WTC11 (cell line): ENCODE results near the gene BORCS8. TPM values are rescaled to one million over a fixed set of nuclear protein-coding genes. Genes with fewer than 3 reads are reported as not detected.

Experiments
- ATAC-seq: fragments of 200-7000 bp; cut with Tn5 transposase; 2 replicates; pipeline ENCODE4 v1.10.0; 2021; ENCODE audit warnings: mild to moderate bottlenecking, moderate library complexity
- CTCF ChIA-PET: fragments of 300-600 bp; sonication (Branson Sonifier 250); formaldehyde crosslinking; loops from one replicate; lab custom pipeline; 2021; ENCODE audit warnings: antibody characterized with exemption; lab: Charles Lee
- POLR2A ChIA-PET: fragments of 350-600 bp; sonication (Branson Sonifier 250); formaldehyde crosslinking; loops from one replicate; lab custom pipeline; 2021; ENCODE audit warnings: antibody characterized with exemption; lab: Charles Lee
- DNase-seq: peaks from one replicate; pipeline ENCODE4 v3.0.0; 2021; ENCODE audit warnings: low spot score
- H3K27ac Mint-ChIP-seq: 2 replicates; pipeline ENCODE4 v1.8.0; 2021; ENCODE audit warnings: mixed read lengths
- H3K27me3 Mint-ChIP-seq: 2 replicates; pipeline ENCODE4 v1.8.0; 2021; ENCODE audit warnings: low read depth, mild to moderate bottlenecking, moderate library complexity, mixed read lengths
- H3K36me3 Mint-ChIP-seq: 2 replicates; pipeline ENCODE4 v1.8.0; 2021; ENCODE audit warnings: mixed read lengths
- H3K4me1 Mint-ChIP-seq: 2 replicates; pipeline ENCODE4 v1.8.0; 2022; ENCODE audit warnings: mixed read lengths
- H3K4me3 Mint-ChIP-seq: 2 replicates; pipeline ENCODE4 v1.8.0; 2021; ENCODE audit warnings: mild to moderate bottlenecking, moderate library complexity, mixed read lengths
- H3K9me3 Mint-ChIP-seq: 2 replicates; pipeline ENCODE4 v1.8.0; 2021; ENCODE audit warnings: mixed read lengths
- ATF3 ChIP-seq: sonication (generic); formaldehyde crosslinking; conservative IDR thresholded peaks from 2 replicates; pipeline ENCODE4 v1.8.1; 2022; ENCODE audit warnings: mild to moderate bottlenecking, missing genetic modification reagents
- ESRRA ChIP-seq: sonication (generic); formaldehyde crosslinking; IDR thresholded peaks from 2 replicates; pipeline ENCODE4 v1.8.1; 2022; ENCODE audit warnings: mild to moderate bottlenecking, missing genetic modification reagents, borderline replicate concordance
- FOXK1 ChIP-seq: sonication (generic); formaldehyde crosslinking; IDR thresholded peaks from 2 replicates; pipeline ENCODE4 v1.8.0; 2022; ENCODE audit warnings: mild to moderate bottlenecking, moderate library complexity, missing genetic modification reagents
- PRRX2 ChIP-seq: fragments of 250-450 bp; sonication (Bioruptor Pico); IDR thresholded peaks from 2 replicates; pipeline ENCODE4 v1.8.0; 2021; ENCODE audit warnings: mild to moderate bottlenecking
- TEAD1 ChIP-seq: sonication (generic); formaldehyde crosslinking; IDR thresholded peaks from 2 replicates; pipeline ENCODE4 v1.8.0; 2022; ENCODE audit warnings: mild to moderate bottlenecking, missing genetic modification reagents
- ZNF232 ChIP-seq: sonication (generic); formaldehyde crosslinking; IDR thresholded peaks from 2 replicates; pipeline ENCODE4 v1.8.0; 2022; ENCODE audit warnings: mild to moderate bottlenecking, missing genetic modification reagents
- ZNF281 ChIP-seq: sonication (generic); formaldehyde crosslinking; IDR thresholded peaks from 2 replicates; pipeline ENCODE4 v1.8.0; 2023; ENCODE audit warnings: mild to moderate bottlenecking, missing genetic modification reagents
- ZNF416 ChIP-seq: fragments of 250-450 bp; sonication (Bioruptor Pico); IDR thresholded peaks from 2 replicates; pipeline ENCODE4 v1.9.0; 2021; ENCODE audit warnings: mild to moderate bottlenecking, inconsistent platforms
- ZNF512 ChIP-seq: sonication (generic); formaldehyde crosslinking; IDR thresholded peaks from 2 replicates; pipeline ENCODE4 v1.8.1; 2022; ENCODE audit warnings: missing genetic modification reagents, borderline replicate concordance
- ZSCAN18 ChIP-seq: fragments of 250-450 bp; sonication (Bioruptor Pico); IDR thresholded peaks from 2 replicates; pipeline ENCODE4 v2.1.2; 2022; ENCODE audit warnings: mild to moderate bottlenecking, moderate library complexity
- total RNA-seq: library from RNA; stranded (reverse); gene quantifications from 3 replicates; pipeline ENCODE4 v1.2.3, GENCODE V29; 2021
- TF ChIP-seq, protein P1 (sequence below): sonication (generic); formaldehyde crosslinking; IDR thresholded peaks from 2 replicates; pipeline ENCODE4 v1.8.1; 2023; ENCODE audit warnings: mild to moderate bottlenecking, missing genetic modification reagents, borderline replicate concordance
- TF ChIP-seq, protein P2 (sequence below): sonication (generic); formaldehyde crosslinking; IDR thresholded peaks from 2 replicates; pipeline ENCODE4 v1.8.1; 2023; ENCODE audit warnings: mild to moderate bottlenecking, moderate library complexity, missing genetic modification reagents
- TF ChIP-seq, protein P3 (sequence below): sonication (generic); formaldehyde crosslinking; IDR thresholded peaks from 2 replicates; pipeline ENCODE4 v1.8.1; 2022; ENCODE audit warnings: low read depth, mild to moderate bottlenecking, moderate library complexity, missing genetic modification reagents, borderline replicate concordance

Gene BORCS8
- total RNA-seq, 1 experiment from 2014 or later: 20.9 TPM

- no peak for DNase-seq
- TF ChIP-seq TEAD1 (CRISPR knock-in tag) (no peak), ATF3 (CRISPR knock-in tag) (no peak), ZNF232 (no peak), FOXK1 (CRISPR knock-in tag) (no peak), ZNF281 (no peak), ZSCAN18 (CRISPR knock-in tag) (no peak), PRRX2 (no peak), ZNF512 (CRISPR knock-in tag) (no peak), ESRRA (CRISPR knock-in tag) (no peak), ZNF416 (no peak)
- TF ChIP-seq, protein P1, sequence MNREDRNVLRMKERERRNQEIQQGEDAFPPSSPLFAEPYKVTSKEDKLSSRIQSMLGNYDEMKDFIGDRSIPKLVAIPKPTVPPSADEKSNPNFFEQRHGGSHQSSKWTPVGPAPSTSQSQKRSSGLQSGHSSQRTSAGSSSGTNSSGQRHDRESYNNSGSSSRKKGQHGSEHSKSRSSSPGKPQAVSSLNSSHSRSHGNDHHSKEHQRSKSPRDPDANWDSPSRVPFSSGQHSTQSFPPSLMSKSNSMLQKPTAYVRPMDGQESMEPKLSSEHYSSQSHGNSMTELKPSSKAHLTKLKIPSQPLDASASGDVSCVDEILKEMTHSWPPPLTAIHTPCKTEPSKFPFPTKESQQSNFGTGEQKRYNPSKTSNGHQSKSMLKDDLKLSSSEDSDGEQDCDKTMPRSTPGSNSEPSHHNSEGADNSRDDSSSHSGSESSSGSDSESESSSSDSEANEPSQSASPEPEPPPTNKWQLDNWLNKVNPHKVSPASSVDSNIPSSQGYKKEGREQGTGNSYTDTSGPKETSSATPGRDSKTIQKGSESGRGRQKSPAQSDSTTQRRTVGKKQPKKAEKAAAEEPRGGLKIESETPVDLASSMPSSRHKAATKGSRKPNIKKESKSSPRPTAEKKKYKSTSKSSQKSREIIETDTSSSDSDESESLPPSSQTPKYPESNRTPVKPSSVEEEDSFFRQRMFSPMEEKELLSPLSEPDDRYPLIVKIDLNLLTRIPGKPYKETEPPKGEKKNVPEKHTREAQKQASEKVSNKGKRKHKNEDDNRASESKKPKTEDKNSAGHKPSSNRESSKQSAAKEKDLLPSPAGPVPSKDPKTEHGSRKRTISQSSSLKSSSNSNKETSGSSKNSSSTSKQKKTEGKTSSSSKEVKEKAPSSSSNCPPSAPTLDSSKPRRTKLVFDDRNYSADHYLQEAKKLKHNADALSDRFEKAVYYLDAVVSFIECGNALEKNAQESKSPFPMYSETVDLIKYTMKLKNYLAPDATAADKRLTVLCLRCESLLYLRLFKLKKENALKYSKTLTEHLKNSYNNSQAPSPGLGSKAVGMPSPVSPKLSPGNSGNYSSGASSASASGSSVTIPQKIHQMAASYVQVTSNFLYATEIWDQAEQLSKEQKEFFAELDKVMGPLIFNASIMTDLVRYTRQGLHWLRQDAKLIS (CRISPR knock-in tag): no peak
- TF ChIP-seq, protein P2, sequence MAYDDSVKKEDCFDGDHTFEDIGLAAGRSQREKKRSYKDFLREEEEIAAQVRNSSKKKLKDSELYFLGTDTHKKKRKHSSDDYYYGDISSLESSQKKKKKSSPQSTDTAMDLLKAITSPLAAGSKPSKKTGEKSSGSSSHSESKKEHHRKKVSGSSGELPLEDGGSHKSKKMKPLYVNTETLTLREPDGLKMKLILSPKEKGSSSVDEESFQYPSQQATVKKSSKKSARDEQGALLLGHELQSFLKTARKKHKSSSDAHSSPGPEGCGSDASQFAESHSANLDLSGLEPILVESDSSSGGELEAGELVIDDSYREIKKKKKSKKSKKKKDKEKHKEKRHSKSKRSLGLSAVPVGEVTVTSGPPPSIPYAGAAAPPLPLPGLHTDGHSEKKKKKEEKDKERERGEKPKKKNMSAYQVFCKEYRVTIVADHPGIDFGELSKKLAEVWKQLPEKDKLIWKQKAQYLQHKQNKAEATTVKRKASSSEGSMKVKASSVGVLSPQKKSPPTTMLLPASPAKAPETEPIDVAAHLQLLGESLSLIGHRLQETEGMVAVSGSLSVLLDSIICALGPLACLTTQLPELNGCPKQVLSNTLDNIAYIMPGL (CRISPR knock-in tag): no peak
- TF ChIP-seq, protein P3, sequence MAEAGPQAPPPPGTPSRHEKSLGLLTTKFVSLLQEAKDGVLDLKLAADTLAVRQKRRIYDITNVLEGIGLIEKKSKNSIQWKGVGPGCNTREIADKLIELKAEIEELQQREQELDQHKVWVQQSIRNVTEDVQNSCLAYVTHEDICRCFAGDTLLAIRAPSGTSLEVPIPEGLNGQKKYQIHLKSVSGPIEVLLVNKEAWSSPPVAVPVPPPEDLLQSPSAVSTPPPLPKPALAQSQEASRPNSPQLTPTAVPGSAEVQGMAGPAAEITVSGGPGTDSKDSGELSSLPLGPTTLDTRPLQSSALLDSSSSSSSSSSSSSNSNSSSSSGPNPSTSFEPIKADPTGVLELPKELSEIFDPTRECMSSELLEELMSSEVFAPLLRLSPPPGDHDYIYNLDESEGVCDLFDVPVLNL (CRISPR knock-in tag): no peak
- Mint-ChIP-seq H3K36me3 (peaks cover 4% of the 10 kb centered on the region), H3K9me3 (peaks cover 25% of the 10 kb centered on the region), H3K4me1 (no peaks in the 10 kb centered on the region), H3K27me3 (peaks cover 35% of the 10 kb centered on the region), H3K27ac (no peak overlapping the region), H3K4me3 (no peak overlapping the region)
- no peak; the same call in 1 of the 2 replicates for ATAC-seq
- POLR2A ChIA-PET: no interaction called here
- CTCF ChIA-PET: no interaction called here
These were observed 46.4 kb upstream of the BORCS8 start for GRCh38 chr19:19238126-19238894.
